Prostate gland (tissue), 2 donors: ENCODE results near the gene TMEM147. TPM values are rescaled to one million over a fixed set of nuclear protein-coding genes. Genes with fewer than 3 reads are reported as not detected.

Experiments
- DNase-seq: peaks from one replicate; pipeline ENCODE4 v3.0.0-alpha.2; 2019; ENCODE audit warnings: low spot score
- H3K27ac ChIP-seq, 2 donors: fragments of 200-600 bp; sonication (generic); 2 replicates each; pipeline ENCODE4 v1.5.1; 2017 to 2019
- H3K27me3 ChIP-seq: fragments of 200-600 bp; sonication (generic); replicated peaks from 2 replicates; pipeline ENCODE4 v1.5.1; 2019; ENCODE audit not compliant: insufficient read depth
- H3K36me3 ChIP-seq, 2 donors: fragments of 200-600 bp; sonication (generic); 1 replicate in 1 of 2; 2 replicates in 1 of 2; pipeline versions ENCODE4 v1.5.1 to v1.8.1; 2017 to 2019
- H3K4me1 ChIP-seq: fragments of 200-600 bp; sonication (generic); replicated peaks from 2 replicates; pipeline ENCODE4 v1.5.1; 2019
- H3K4me3 ChIP-seq, 2 donors: fragments of 200-600 bp; sonication (generic); 2 replicates each; pipeline ENCODE4 v1.5.1; 2017 to 2019
- H3K9me3 ChIP-seq: fragments of 200-600 bp; sonication (generic); 2 replicates; pipeline ENCODE4 v1.5.1; 2017
- POLR2A ChIP-seq: fragments of 450-650 bp; IDR thresholded peaks from one replicate; pipeline ENCODE4 v1.6.1; 2016; ENCODE audit warnings: antibody characterized with exemption, mild to moderate bottlenecking
- POLR2AphosphoS5 ChIP-seq: sonication (generic); formaldehyde crosslinking; IDR thresholded peaks from one replicate; pipeline ENCODE4 v1.6.1; 2017; ENCODE audit warnings: antibody characterized with exemption
- WGBS: methylation state at CpG from one replicate; pipeline ENCODE4 v1.1.5; 2018; 5-methylcytosine and 5-hydroxymethylcytosine counted together
- intact Hi-C: fragments of 100-400 bp; cut with DNase I; formaldehyde crosslinking; loops from one replicate; pipeline ENCODE4 v1.14.2; 2022
- total RNA-seq, 2 donors: library from RNA; depleted of rRNA; stranded (reverse); fragments of >200 nt; gene quantifications; one replicate each; pipeline ENCODE4 v1.1.0, GENCODE V29; 2016
- TF ChIP-seq, protein P1 (sequence below), 4 experiments: fragments of 200-600 bp in 2 of 4; fragments of 450-650 bp in 2 of 4; sonication (generic) in 2 of 4; IDR thresholded peaks; 1 replicate in 3 of 4; 2 replicates in 1 of 4; pipeline ENCODE4 v1.5.1; 2016 to 2019; ENCODE audit warnings: antibody characterized with exemption in 4 of 4, mild to moderate bottlenecking in 2 of 4, moderate library complexity in 2 of 4

TMEM147 gene
- total RNA-seq, 2 donors from 2014 or later: 105 to 120 TPM

- Histone ChIP-seq H3K36me3 (no peaks in the 10 kb centered on the region), H3K4me1 (no peaks in the 10 kb centered on the region), H3K9me3 (no peaks in the 10 kb centered on the region), H3K27me3 (no peaks in the 10 kb centered on the region), H3K4me3 (no peak overlapping the region), H3K27ac (no peak overlapping the region)
- WGBS: 63% methylated on average over 5 of the region's 5 CpGs
- DNase-seq: no peak
- no peak for TF ChIP-seq POLR2AphosphoS5
- intact Hi-C loops: no loop called here
Measured at GRCh38 chr19:35569281-35569781, 23.9 kb downstream of the TMEM147 start.

DNA sequence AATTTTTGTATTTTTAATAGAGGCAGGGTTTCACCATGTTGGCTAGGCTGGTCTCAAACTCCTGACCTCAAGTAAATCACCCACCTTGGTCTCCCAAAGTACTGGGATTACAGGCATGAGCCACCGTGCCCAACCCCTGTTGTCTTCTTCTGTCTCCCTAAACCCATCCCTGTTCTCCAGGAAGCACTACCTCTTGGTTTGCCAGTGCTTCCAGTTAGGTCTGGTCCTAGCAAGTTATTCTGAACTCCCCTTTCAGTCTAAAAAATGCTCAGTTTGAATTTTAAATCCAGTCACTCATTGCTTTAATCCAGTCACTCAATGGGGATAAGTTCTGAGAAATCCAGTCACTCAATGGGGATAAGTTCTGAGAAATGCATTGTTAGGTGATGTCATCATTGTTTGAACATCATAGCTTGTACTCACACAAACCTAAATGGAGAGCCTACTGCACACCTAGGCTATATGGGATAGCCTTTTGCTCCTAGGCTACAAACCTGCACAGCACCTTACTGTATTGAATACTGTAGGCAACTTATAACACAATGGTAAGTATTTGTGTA lies 26.1 kb downstream of the TMEM147 start:
- intact Hi-C loops: no loop called here
- no peak for DNase-seq
- no peaks in the 10 kb centered on the region for H3K27me3 ChIP-seq
- H3K4me1 ChIP-seq: no peaks in the 10 kb centered on the region
- H3K4me3 ChIP-seq: no peak overlapping the region
- no peaks in the 10 kb centered on the region for H3K9me3 ChIP-seq
- TF ChIP-seq POLR2A (no peak), POLR2AphosphoS5 (no peak)
- TF ChIP-seq, protein P1, sequence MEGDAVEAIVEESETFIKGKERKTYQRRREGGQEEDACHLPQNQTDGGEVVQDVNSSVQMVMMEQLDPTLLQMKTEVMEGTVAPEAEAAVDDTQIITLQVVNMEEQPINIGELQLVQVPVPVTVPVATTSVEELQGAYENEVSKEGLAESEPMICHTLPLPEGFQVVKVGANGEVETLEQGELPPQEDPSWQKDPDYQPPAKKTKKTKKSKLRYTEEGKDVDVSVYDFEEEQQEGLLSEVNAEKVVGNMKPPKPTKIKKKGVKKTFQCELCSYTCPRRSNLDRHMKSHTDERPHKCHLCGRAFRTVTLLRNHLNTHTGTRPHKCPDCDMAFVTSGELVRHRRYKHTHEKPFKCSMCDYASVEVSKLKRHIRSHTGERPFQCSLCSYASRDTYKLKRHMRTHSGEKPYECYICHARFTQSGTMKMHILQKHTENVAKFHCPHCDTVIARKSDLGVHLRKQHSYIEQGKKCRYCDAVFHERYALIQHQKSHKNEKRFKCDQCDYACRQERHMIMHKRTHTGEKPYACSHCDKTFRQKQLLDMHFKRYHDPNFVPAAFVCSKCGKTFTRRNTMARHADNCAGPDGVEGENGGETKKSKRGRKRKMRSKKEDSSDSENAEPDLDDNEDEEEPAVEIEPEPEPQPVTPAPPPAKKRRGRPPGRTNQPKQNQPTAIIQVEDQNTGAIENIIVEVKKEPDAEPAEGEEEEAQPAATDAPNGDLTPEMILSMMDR (IDR thresholded peaks at IDR 0.05): no peak
- 92% methylated on average over 1 of the region's 1 CpG for WGBS
- no peaks in the 10 kb centered on the region for H3K36me3 ChIP-seq
- H3K27ac ChIP-seq: no peak overlapping the region

DNA sequence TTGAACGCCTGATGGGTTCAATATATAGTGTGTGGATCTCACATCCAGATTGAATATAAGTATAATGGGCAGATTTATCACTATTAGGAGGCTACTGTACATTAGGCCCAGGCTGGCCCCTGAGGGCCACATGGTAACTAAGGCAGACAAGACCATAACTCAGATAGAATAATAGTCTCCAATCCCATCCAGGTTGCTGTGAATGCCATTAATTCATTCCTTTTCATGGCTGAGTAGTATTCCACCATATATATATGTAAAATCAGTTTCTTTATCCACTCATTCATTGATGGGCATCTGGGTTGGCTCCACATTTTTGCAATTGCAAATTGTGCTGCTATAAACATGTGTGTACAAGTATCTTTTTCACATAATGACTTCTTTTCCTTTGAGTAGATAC lies 32.5 kb downstream of the TMEM147 start:
- TF ChIP-seq, protein P1 (IDR thresholded peaks at IDR 0.05): no peak
- TF ChIP-seq POLR2AphosphoS5 (no peak), POLR2A (no peak)
- Histone ChIP-seq H3K27ac (no peak overlapping the region), H3K36me3 (no peaks in the 10 kb centered on the region), H3K4me1 (no peaks in the 10 kb centered on the region), H3K27me3 (no peaks in the 10 kb centered on the region), H3K9me3 (no peaks in the 10 kb centered on the region), H3K4me3 (no peak overlapping the region)
- WGBS: 27% methylated on average over 1 of the region's 1 CpG
- no peak for DNase-seq
- intact Hi-C loops: no loop called here

DNA sequence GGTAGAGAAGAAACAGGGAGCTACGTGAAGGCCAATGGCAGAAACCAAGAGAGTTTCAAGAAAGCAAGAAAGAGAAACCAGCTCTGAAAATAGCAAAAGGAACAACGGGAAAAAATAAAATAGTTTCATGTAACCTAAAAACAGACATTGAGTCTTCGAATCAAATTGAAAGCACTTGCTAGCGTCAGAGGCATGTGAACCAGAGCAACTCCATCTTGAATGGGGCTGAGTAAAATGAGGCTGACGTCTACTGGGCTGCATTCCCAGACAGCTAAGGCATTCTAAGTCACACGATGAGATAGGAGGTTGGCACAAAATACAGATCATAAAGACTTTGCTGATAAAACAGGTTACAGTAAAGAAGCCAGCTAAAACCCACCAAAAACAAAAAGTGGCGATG lies 33.3 kb downstream of the TMEM147 start:
- no peak overlapping the region for H3K4me3 ChIP-seq
- no peak overlapping the region for H3K27ac ChIP-seq
- intact Hi-C loops: no loop called here
- no peaks in the 10 kb centered on the region for H3K9me3 ChIP-seq
- no peak for DNase-seq
- TF ChIP-seq, protein P1 (IDR thresholded peaks at IDR 0.05): no peak
- TF ChIP-seq POLR2AphosphoS5 (no peak), POLR2A (no peak)
- no peaks in the 10 kb centered on the region for H3K4me1 ChIP-seq
- H3K27me3 ChIP-seq: no peaks in the 10 kb centered on the region
- 67% methylated on average over 7 of the region's 7 CpGs for WGBS
- no peaks in the 10 kb centered on the region for H3K36me3 ChIP-seq

GRCh38 chr19:35582760-35583159 lies 37.3 kb downstream of the TMEM147 start:
- intact Hi-C loops: no loop called here
- Histone ChIP-seq H3K27me3 (no peaks in the 10 kb centered on the region), H3K9me3 (no peaks in the 10 kb centered on the region), H3K36me3 (no peaks in the 10 kb centered on the region), H3K27ac (no peak overlapping the region), H3K4me3 (no peak overlapping the region), H3K4me1 (no peaks in the 10 kb centered on the region)
- TF ChIP-seq POLR2AphosphoS5 (no peak), POLR2A (no peak)
- TF ChIP-seq, protein P1 (IDR thresholded peaks at IDR 0.05): no peak
- WGBS: 75% methylated on average over 1 of the region's 1 CpG
- no peak for DNase-seq
